GM13976 (cell line): ENCODE results near the gene ATG2B.

Experiments used
- DNase-seq: peaks from one replicate; pipeline ENCODE4 v3.0.0; 2012; ENCODE audit warnings: low spot score
- CTCF ChIP-seq: IDR thresholded peaks from 2 replicates; pipeline ENCODE4 v1.5.1; 2012; ENCODE audit warnings: borderline replicate concordance, mild to moderate bottlenecking; ENCODE audit not compliant: insufficient read depth; ENCODE audit errors: extremely low read depth, missing control alignments, control extremely low read depth
- in situ Hi-C: fragments of 300-500 bp; cut with MboI; formaldehyde crosslinking; loops from one replicate; pipeline ENCODE4 v1.12.0; 2022; ENCODE audit warnings: low sequenced_read_pairs, mixed read lengths, inconsistent platforms; ENCODE audit not compliant: unreplicated experiment

The ATG2B gene

GRCh38 chr14:96363751-96364336 lies 703 bp upstream of the ATG2B start:
- DNase-seq: peak; percentile 53
- TF ChIP-seq CTCF: no peak

DNA sequence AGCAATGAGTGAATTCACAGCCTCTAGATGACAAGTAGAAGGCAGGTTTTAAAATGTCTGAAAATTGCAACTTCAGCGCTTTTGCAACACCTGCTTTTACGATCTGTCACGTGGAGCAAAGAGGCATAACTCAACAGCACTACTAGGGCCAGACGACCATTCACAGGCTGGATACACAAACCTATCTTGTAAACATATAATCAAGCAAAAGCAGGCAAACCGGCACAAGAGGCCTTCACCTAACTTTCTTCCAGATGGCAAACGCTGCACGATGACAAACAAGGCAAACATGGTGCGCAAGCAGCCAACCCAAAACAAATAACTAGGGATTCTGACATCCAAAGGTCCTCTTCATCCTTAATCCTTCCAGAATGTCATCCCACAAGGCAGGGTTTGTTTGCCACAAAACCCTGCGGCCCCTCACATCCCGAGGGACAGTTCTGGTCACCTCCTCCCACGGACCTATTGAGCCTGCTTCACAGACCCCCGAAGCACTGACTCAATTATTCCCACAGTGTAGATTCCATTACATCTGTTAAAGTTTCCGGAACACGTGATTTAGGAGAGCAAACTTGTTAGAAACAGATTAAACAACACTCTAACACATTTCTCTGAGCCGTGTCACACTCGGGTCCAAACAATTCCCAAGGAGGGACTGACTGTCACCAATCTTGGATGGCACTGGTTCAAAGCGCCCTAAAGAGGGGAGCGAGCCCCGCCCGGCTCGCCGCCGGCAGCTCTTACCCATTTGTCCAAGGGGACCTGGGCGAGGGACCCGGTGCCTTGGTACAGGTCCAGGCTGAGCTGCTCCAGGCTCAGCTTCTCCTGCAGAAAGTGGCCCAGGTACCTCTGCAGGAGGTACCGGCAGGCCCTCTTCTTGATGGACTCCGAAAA lies 823 bp downstream of the ATG2B start:
- peak; percentile 65 for DNase-seq
- no peak for TF ChIP-seq CTCF
- in situ Hi-C loops: no loop called here

More at GRCh38 chr14:96363751-96364336, 703 bp upstream of the ATG2B start:
- in situ Hi-C loops: no loop called here

DNA sequence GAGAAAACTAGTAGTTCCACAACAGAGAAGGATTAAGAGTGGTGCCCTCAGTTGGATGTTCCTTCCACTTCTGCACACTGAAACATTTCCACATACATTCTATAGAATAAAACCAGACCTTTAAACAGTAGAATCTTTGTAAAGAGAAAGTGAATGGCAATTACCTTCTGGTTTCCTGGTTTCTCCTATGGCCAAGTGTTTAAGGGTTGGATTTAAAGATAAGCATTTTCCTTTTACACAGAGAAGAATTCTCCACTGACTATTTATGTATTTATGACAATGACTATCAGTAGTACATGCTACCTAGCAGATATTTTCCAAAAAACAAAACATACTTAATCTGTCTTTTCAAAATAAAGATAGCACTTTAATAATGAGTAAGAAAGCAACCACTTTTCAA lies 3.2 kb downstream of the ATG2B start:
- DNase-seq: no peak

GRCh38 chr14:96357216-96357615 lies 5.9 kb downstream of the ATG2B start:
- DNase-seq: no peak
- in situ Hi-C loops: no loop called here
- TF ChIP-seq CTCF: no peak

More for the DNA sequence above, 3.2 kb downstream of the ATG2B start:
- no peak for TF ChIP-seq CTCF
- in situ Hi-C loops: no loop called here

DNA sequence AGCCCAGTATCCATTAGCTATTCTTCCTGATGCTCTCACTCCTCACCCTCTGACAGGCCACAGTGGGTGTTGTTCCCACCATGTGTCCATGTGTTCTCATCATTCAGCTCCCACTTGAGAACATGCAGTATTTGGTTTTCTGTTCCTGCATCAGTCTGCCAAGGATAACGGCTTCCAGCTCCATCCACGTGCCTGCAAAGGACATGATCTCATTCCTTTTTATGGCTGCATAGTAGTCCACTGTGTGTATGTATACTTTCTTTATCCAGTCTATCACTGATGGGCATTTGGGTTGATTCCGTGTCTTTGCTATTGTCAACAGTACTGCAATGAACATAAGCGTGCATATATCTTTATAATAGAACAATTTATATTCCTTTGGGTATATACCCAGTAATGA lies 8.9 kb downstream of the ATG2B start:
- no peak for TF ChIP-seq CTCF
- in situ Hi-C loops: no loop called here
- DNase-seq: no peak

DNA sequence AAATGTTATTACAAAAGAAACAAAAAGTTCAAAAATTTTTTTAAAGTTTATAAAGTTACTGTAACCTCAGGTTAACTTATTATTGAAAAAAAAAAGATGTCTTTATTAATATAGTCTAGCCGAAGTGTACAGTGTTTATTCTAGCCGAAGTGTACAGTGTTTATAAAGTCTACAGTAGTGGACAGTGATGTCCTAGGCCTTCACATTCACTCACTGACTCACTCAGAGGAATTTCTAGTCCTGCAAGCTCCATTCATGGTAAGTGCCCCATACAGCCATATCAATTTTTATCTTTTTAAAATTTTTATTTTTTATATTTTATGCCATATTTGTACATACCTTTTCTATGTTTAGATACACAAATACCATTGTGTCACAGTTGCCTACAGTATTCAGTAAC lies 10.4 kb downstream of the ATG2B start:
- in situ Hi-C loops: no loop called here
- no peak for DNase-seq

More for the DNA sequence above, 10.4 kb downstream of the ATG2B start:
- no peak for TF ChIP-seq CTCF
